ENCODE results near the gene UBE3C.

The UBE3C gene

GRCh38 chr7:157121184-157121715 is 17.5 kb upstream of the UBE3C start:
- TF ChIP-seq CTCF (IDR thresholded peaks at IDR 0.05; ENCODE audit: borderline replicate concordance, insufficient read depth, low read depth, low read length) = no peak
- no peak overlapping the region for H3K4me3 ChIP-seq (ENCODE audit: low read depth, low read length)

GRCh38 chr7:157122800-157123495 is 15.8 kb upstream of the UBE3C start:
- H3K4me3 ChIP-seq (ENCODE audit: low read depth, low read length) = no peak overlapping the region

GRCh38 chr7:157124690-157125089 is 14.0 kb upstream of the UBE3C start:
- H3K4me3 ChIP-seq (ENCODE audit: low read depth, low read length) = no peak overlapping the region
- no peak for TF ChIP-seq CTCF (IDR thresholded peaks at IDR 0.05; ENCODE audit: borderline replicate concordance, insufficient read depth, low read depth, low read length)

More at GRCh38 chr7:157122800-157123495, 15.8 kb upstream of the UBE3C start:
- no peak for TF ChIP-seq CTCF (IDR thresholded peaks at IDR 0.05; ENCODE audit: borderline replicate concordance, insufficient read depth, low read depth, low read length)

GRCh38 chr7:157125376-157126223 is 13.1 kb upstream of the UBE3C start:
- no peak overlapping the region for H3K4me3 ChIP-seq (ENCODE audit: low read depth, low read length)
- TF ChIP-seq CTCF (IDR thresholded peaks at IDR 0.05; ENCODE audit: borderline replicate concordance, insufficient read depth, low read depth, low read length) = no peak

- H3K4me3 ChIP-seq (ENCODE audit: low read depth, low read length) = no peak overlapping the region
- TF ChIP-seq CTCF (IDR thresholded peaks at IDR 0.05; ENCODE audit: borderline replicate concordance, insufficient read depth, low read depth, low read length) = no peak
Observed at GRCh38 chr7:157126921-157127320, 11.8 kb upstream of the UBE3C start.

GRCh38 chr7:157129200-157129599 is 9.5 kb upstream of the UBE3C start:
- H3K4me3 ChIP-seq (ENCODE audit: low read depth, low read length) = no peak overlapping the region
- TF ChIP-seq CTCF (IDR thresholded peaks at IDR 0.05; ENCODE audit: borderline replicate concordance, insufficient read depth, low read depth, low read length) = no peak

Measured in GM12875 (cell line).